Gastrocnemius medialis (tissue), 4 donors: ENCODE data around the gene TMEM87A. TPM values are rescaled to one million over a fixed set of nuclear protein-coding genes. Genes with fewer than 3 reads are reported as not detected.

ENCODE experiments used
- ATAC-seq, 2 donors: fragments of 150-250 bp; one replicate each; pipeline ENCODE4 v1.9.1; 2016
- DNase-seq, 2 donors: peaks; one replicate each; pipeline ENCODE4 v3.0.0-alpha.2; 2019
- H3K27ac ChIP-seq, 4 donors: fragments of 200-600 bp; sonication (generic); 1 replicate in 1 of 4; 2 replicates in 3 of 4; pipeline ENCODE4 v1.5.1; 2016 to 2018; ENCODE audit warnings: mild to moderate bottlenecking in 2 of 4, moderate library complexity in 1 of 4
- H3K27me3 ChIP-seq, 3 donors: fragments of 200-600 bp; sonication (generic) in 2 of 3; 1 replicate in 1 of 3; 2 replicates in 2 of 3; pipeline versions ENCODE4 v1.5.1 to v1.6.0; 2016 to 2019; ENCODE audit warnings: mild to moderate bottlenecking in 1 of 3, moderate library complexity in 1 of 3
- H3K36me3 ChIP-seq, 2 donors: fragments of 200-600 bp; sonication (generic) in 1 of 2; one replicate each; pipeline ENCODE4 v1.5.1; 2017 to 2018
- H3K4me1 ChIP-seq, 2 donors: fragments of 200-600 bp; sonication (generic) in 1 of 2; one replicate each; pipeline ENCODE4 v1.5.1; 2016 to 2017; ENCODE audit warnings: mild to moderate bottlenecking in 2 of 2
- H3K4me3 ChIP-seq, 4 donors: fragments of 200-600 bp; sonication (generic) in 3 of 4; 1 replicate in 1 of 4; 2 replicates in 3 of 4; pipeline ENCODE4 v1.5.1; 2016 to 2019; ENCODE audit warnings: mild to moderate bottlenecking in 2 of 4
- H3K9me3 ChIP-seq, 3 donors: fragments of 200-600 bp; sonication (generic) in 2 of 3; 1 replicate in 1 of 3; 2 replicates in 2 of 3; pipeline ENCODE4 v1.5.1; 2016 to 2019
- POLR2A ChIP-seq, 2 donors: fragments of 450-650 bp; IDR thresholded peaks; one replicate each; pipeline ENCODE4 v1.6.1; 2017; ENCODE audit warnings: antibody characterized with exemption in 2 of 2, mild to moderate bottlenecking in 2 of 2, moderate library complexity in 2 of 2
- in situ Hi-C, 4 donors: fragments of 200-750 bp; cut with MboI; loops; one replicate each; pipeline versions ENCODE4 v1.15.0 to v1.8.0; 2017; ENCODE audit warnings: low sequenced_read_pairs in 4 of 4
- intact Hi-C: fragments of 100-400 bp; cut with DNase I; formaldehyde crosslinking; loops from one replicate; pipeline ENCODE4 v1.15.1; 2023; ENCODE audit warnings: low total_unique reads
- total RNA-seq, 4 donors: library from RNA; depleted of rRNA; stranded (reverse); fragments of >200 nt; gene quantifications; one replicate each; pipeline versions ENCODE4 v1.1.0 to v1.2.3, GENCODE V29; 2016
- TF ChIP-seq, protein P1 (sequence below), 5 experiments: fragments of 450-650 bp in 3 of 5; fragments of 200-600 bp in 2 of 5; sonication (generic) in 2 of 5; IDR thresholded peaks in 4 of 5; conservative IDR thresholded peaks in 1 of 5; 1 replicate in 4 of 5; 2 replicates in 1 of 5; pipeline ENCODE4 v1.5.1; 2016 to 2019; ENCODE audit warnings: antibody characterized with exemption in 5 of 5, mild to moderate bottlenecking in 3 of 5, moderate library complexity in 3 of 5

TMEM87A gene
- total RNA-seq, 4 donors from 2014 or later: 29.4 to 67.6 (median 37.4) TPM

- H3K27me3 ChIP-seq: no peaks in the 10 kb centered on the region
- peak overlapping the region; percentile 24 to 67 (median 58) for H3K27ac ChIP-seq
- in situ Hi-C loops: no loop called here
- H3K4me1 ChIP-seq: peaks cover 14 to 34% of the 10 kb centered on the region in 2 donors
- ATAC-seq (peak; percentile 21 to 71), DNase-seq (no peak)
- TF ChIP-seq POLR2A (IDR thresholded peaks at IDR 0.05): no peak
- TF ChIP-seq, protein P1, sequence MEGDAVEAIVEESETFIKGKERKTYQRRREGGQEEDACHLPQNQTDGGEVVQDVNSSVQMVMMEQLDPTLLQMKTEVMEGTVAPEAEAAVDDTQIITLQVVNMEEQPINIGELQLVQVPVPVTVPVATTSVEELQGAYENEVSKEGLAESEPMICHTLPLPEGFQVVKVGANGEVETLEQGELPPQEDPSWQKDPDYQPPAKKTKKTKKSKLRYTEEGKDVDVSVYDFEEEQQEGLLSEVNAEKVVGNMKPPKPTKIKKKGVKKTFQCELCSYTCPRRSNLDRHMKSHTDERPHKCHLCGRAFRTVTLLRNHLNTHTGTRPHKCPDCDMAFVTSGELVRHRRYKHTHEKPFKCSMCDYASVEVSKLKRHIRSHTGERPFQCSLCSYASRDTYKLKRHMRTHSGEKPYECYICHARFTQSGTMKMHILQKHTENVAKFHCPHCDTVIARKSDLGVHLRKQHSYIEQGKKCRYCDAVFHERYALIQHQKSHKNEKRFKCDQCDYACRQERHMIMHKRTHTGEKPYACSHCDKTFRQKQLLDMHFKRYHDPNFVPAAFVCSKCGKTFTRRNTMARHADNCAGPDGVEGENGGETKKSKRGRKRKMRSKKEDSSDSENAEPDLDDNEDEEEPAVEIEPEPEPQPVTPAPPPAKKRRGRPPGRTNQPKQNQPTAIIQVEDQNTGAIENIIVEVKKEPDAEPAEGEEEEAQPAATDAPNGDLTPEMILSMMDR (IDR thresholded peaks at IDR 0.05 in 4 of 5, conservative IDR thresholded peaks at IDR 0.05 in 1 of 5): no peak
- intact Hi-C loops: no loop called here
- H3K9me3 ChIP-seq: no peaks in the 10 kb centered on the region
- H3K36me3 ChIP-seq: peaks cover 0 to 70% of the 10 kb centered on the region in 2 donors
- no peak overlapping the region for H3K4me3 ChIP-seq
Observed at GRCh38 chr15:42282926-42283325, 9.7 kb upstream of the TMEM87A start.

DNA sequence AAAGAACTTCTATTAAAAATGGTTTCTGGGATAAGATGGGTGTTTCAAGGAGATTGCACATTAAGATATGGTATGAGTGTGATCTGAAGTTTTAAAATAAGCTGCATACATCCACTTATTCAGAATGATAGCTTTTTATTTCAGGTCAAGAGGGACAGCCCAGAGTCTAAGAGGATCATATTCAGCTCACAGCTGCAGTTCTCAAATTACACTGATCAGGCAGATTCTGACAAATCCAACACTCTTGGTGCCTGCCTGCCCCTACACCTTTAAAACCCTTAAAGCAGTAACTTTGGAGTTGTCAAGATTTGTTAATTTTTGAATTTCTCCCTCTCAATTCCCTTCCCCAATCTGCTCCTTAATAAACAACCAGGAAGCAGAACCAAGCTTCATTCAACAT, 9.1 kb upstream of the TMEM87A start:
- ATAC-seq (peak in 1 of 2 donors; percentile 66), DNase-seq (no peak)
- Histone ChIP-seq H3K9me3 (no peaks in the 10 kb centered on the region), H3K27ac (peak overlapping the region; percentile 24 to 67 (median 58)), H3K27me3 (no peaks in the 10 kb centered on the region), H3K36me3 (peaks cover 0 to 68% of the 10 kb centered on the region in 2 donors), H3K4me3 (no peak overlapping the region), H3K4me1 (peaks cover 14 to 34% of the 10 kb centered on the region in 2 donors)
- intact Hi-C loops (no loop called here), in situ Hi-C loops (no loop called here)
- no peak for TF ChIP-seq POLR2A (IDR thresholded peaks at IDR 0.05)
- TF ChIP-seq, protein P1 (IDR thresholded peaks at IDR 0.05 in 4 of 5, conservative IDR thresholded peaks at IDR 0.05 in 1 of 5): no peak

DNA sequence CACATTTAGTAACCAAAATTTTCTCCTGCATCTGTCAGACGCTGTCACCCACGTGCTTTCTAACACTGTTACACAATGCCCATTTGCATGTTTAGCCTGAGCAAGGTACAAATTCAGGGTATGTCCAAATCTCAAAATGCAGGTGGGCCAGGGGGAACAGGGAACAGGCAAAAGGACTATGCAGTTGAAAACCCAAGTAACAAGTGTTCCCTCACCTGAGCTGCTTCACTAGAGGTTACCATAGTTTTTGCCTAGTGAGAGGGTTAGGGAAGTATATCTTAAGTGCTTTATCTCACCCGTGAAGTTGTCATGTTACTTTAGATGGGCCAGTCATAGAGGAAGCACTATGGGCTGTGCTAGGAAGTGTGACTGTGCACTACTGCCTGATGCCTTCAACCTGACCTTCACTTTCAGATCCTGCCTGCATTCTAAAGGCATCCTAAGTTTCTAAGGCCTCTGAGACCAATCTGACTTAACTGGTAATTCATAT, 6.0 kb upstream of the TMEM87A start:
- Histone ChIP-seq H3K27me3 (no peaks in the 10 kb centered on the region), H3K27ac (no peak overlapping the region), H3K4me1 (peaks cover 36 to 41% of the 10 kb centered on the region in 2 donors), H3K36me3 (peaks cover 0 to 69% of the 10 kb centered on the region in 2 donors), H3K9me3 (no peaks in the 10 kb centered on the region), H3K4me3 (no peak overlapping the region)
- DNase-seq: no peak
- no peak for ATAC-seq
- in situ Hi-C loops (loop anchor here (5.0 to 10.0 kb wide), 3 partner anchors 106 to 196 kb away; no protein-coding TSS in a partner anchor), intact Hi-C loops (no loop called here)
- TF ChIP-seq, protein P1 (IDR thresholded peaks at IDR 0.05 in 4 of 5, conservative IDR thresholded peaks at IDR 0.05 in 1 of 5): no peak
- no peak for TF ChIP-seq POLR2A (IDR thresholded peaks at IDR 0.05)

GRCh38 chr15:42276762-42277161, 3.5 kb upstream of the TMEM87A start:
- H3K4me3 ChIP-seq: no peak overlapping the region
- H3K27me3 ChIP-seq: no peaks in the 10 kb centered on the region
- ATAC-seq (no peak), DNase-seq (no peak)
- no peak for TF ChIP-seq POLR2A (IDR thresholded peaks at IDR 0.05)
- TF ChIP-seq, protein P1 (IDR thresholded peaks at IDR 0.05 in 4 of 5, conservative IDR thresholded peaks at IDR 0.05 in 1 of 5): no peak
- peaks cover 28 to 30% of the 10 kb centered on the region in 2 donors for H3K4me1 ChIP-seq
- in situ Hi-C loops: loop anchor here (5.0 to 10.0 kb wide), 3 partner anchors 108 to 198 kb away; no protein-coding TSS in a partner anchor
- intact Hi-C loops: no loop called here
- H3K9me3 ChIP-seq: no peaks in the 10 kb centered on the region
- H3K36me3 ChIP-seq: peaks cover 0 to 52% of the 10 kb centered on the region in 2 donors
- H3K27ac ChIP-seq: peak overlapping the region in 3 of 4 donors; percentile 11 to 98 (median 97)
